Vagina (tissue), 2 donors: ENCODE measurements around the gene CKMT2.

Experiments
- CTCF ChIP-seq, 3 experiments: fragments of 450-650 bp in 2 of 3; fragments of 200-600 bp in 1 of 3; sonication (generic) in 1 of 3; IDR thresholded peaks; one replicate each; pipeline ENCODE4 v1.5.1; 2017 to 2019; ENCODE audit warnings: antibody characterized with exemption in 3 of 3, mild to moderate bottlenecking in 2 of 3, moderate library complexity in 2 of 3
- POLR2A ChIP-seq, 2 donors: fragments of 450-650 bp; IDR thresholded peaks; one replicate each; pipeline ENCODE4 v1.6.1; 2017; ENCODE audit warnings: antibody characterized with exemption in 2 of 2, mild to moderate bottlenecking in 2 of 2, moderate library complexity in 2 of 2
- POLR2AphosphoS5 ChIP-seq, 2 donors: sonication (generic); formaldehyde crosslinking; IDR thresholded peaks; one replicate each; pipeline ENCODE4 v1.9.0; 2017; ENCODE audit warnings: antibody characterized with exemption in 2 of 2, mild to moderate bottlenecking in 2 of 2, low read depth in 1 of 2; ENCODE audit not compliant: insufficient read depth in 1 of 2

GRCh38 chr5:81202655-81203054 lies 30.5 kb upstream of the CKMT2 start:
- TF ChIP-seq CTCF (IDR thresholded peaks at IDR 0.05) = no peak
- no peak for TF ChIP-seq POLR2A (IDR thresholded peaks at IDR 0.05)
- no peak for TF ChIP-seq POLR2AphosphoS5 (IDR thresholded peaks at IDR 0.05; ENCODE audit: insufficient read depth in 1 of 2, low read depth in 1 of 2)
